H4 (cell line): ENCODE data around the gene CLIC3. TPM values are rescaled to one million over a fixed set of nuclear protein-coding genes. Genes with fewer than 3 reads are reported as not detected.
A peak's percentile ranks its signal among the peaks of the same experiment; 100 is the strongest.
"Not testable (repeated sequence)": the region's sequence is repeated elsewhere in the genome, so short reads cannot be mapped to it uniquely, and the experiment has no call there.

ENCODE experiments used
- DNase-seq: peaks from one replicate; pipeline ENCODE4 v3.0.0-alpha.2; 2015; ENCODE audit warnings: low spot score
- total RNA-seq: library from RNA; depleted of rRNA; stranded (reverse); fragments of >200 nt; shearing (Covaris generic); gene quantifications from 2 replicates; pipeline ENCODE4 v1.2.3, GENCODE V29; 2014; rRNA removed

CLIC3 gene
- 0.64 TPM in 1 of 2 replicates, not detected in the other for total RNA-seq

GRCh38 chr9:136996361-136997292, at the start of gene CLIC3:
Gene CLIC3, minus strand, starts transcription at chr9:136996568. Its CDS starts 25 bp downstream, at chr9:136996543.
- DNase-seq, result no peak

GRCh38 chr9:137045294-137046087, 49.1 kb upstream of the CLIC3 start:
- DNase-seq, result no peak

- no peak for DNase-seq
Measured at GRCh38 chr9:137044502-137045177, 48.3 kb upstream of the CLIC3 start.

- DNase-seq, result no peak
Measured at GRCh38 chr9:137044037-137044436, 47.7 kb upstream of the CLIC3 start.

- DNase-seq, result no peak
Measured at GRCh38 chr9:137042751-137043727, 46.7 kb upstream of the CLIC3 start.

- DNase-seq, result no peak
Measured at GRCh38 chr9:137041124-137041523, 44.8 kb upstream of the CLIC3 start.

- no peak for DNase-seq
Measured at GRCh38 chr9:137040568-137040967, 44.2 kb upstream of the CLIC3 start.

GRCh38 chr9:137039611-137040366, 43.4 kb upstream of the CLIC3 start:
- no peak for DNase-seq

GRCh38 chr9:137038916-137039315, 42.5 kb upstream of the CLIC3 start:
- no peak for DNase-seq

- no peak for DNase-seq
Measured at GRCh38 chr9:137037483-137037882, 41.1 kb upstream of the CLIC3 start.

GRCh38 chr9:137037035-137037434, 40.7 kb upstream of the CLIC3 start:
- no peak for DNase-seq

- DNase-seq, result no peak
Measured at GRCh38 chr9:137035937-137036336, 39.6 kb upstream of the CLIC3 start.

- no peak for DNase-seq
Measured at GRCh38 chr9:137035507-137035834, 39.1 kb upstream of the CLIC3 start.

- peak; percentile 81 for DNase-seq
Measured at GRCh38 chr9:137034709-137035506, 38.5 kb upstream of the CLIC3 start.

- no peak for DNase-seq
Measured at GRCh38 chr9:137034039-137034708, 37.8 kb upstream of the CLIC3 start.

- not testable (repeated sequence) for DNase-seq
Measured at GRCh38 chr9:137033481-137033880, 37.1 kb upstream of the CLIC3 start.

GRCh38 chr9:137032858-137033257, 36.5 kb upstream of the CLIC3 start:
- DNase-seq, result no peak

- no peak for DNase-seq
Measured at GRCh38 chr9:137031904-137032640, 35.7 kb upstream of the CLIC3 start, which contains the start of gene FUT7. Gene FUT7, minus strand, starts transcription at chr9:137032088. Its CDS starts 97 bp downstream, at chr9:137031991.
